Activated T-cell treated with anti-CD3 and anti-CD28 coated beads for 4 hours (primary cell): ENCODE results near the gene PPP4C.
"Not testable (repeated sequence)": the region's sequence is repeated elsewhere in the genome, so short reads cannot be mapped to it uniquely, and the experiment has no call there.

Experiments used
- DNase-seq: peaks from one replicate; pipeline ENCODE4 v3.0.0-alpha.2; 2020

Gene PPP4C

GRCh38 chr16:30075503-30076275 lies at the start of gene PPP4C:
TSS of gene PPP4C (plus strand) at chr16:30075994. CDS start at chr16:30076378, 384 bp downstream.
- DNase-seq: peak; percentile 80

GRCh38 chr16:30026449-30026848 lies 49.3 kb upstream of the PPP4C start:
- no peak for DNase-seq

GRCh38 chr16:30027588-30028437 lies 48.0 kb upstream of the PPP4C start:
- DNase-seq: no peak

- no peak for DNase-seq
Observed at GRCh38 chr16:30028438-30029076, 47.2 kb upstream of the PPP4C start.

GRCh38 chr16:30030011-30030685 lies 45.6 kb upstream of the PPP4C start:
- no peak for DNase-seq

- no peak for DNase-seq
Observed at GRCh38 chr16:30030841-30031413, 44.9 kb upstream of the PPP4C start, which contains the start of gene TLCD3B. TSS of gene TLCD3B (minus strand) at chr16:30031271. CDS start at chr16:30030527, 744 bp downstream.

- no peak for DNase-seq
Observed at GRCh38 chr16:30031477-30031918, 44.3 kb upstream of the PPP4C start.

- DNase-seq: peak; percentile 46
Observed at GRCh38 chr16:30032083-30032819, 43.5 kb upstream of the PPP4C start.

- no peak for DNase-seq
Observed at GRCh38 chr16:30033270-30033669, 42.5 kb upstream of the PPP4C start.

GRCh38 chr16:30040221-30040620 lies 35.6 kb upstream of the PPP4C start:
- no peak for DNase-seq

GRCh38 chr16:30040690-30041089 lies 35.1 kb upstream of the PPP4C start:
- not testable (repeated sequence) for DNase-seq

- DNase-seq: no peak
Observed at GRCh38 chr16:30041841-30042240, 34.0 kb upstream of the PPP4C start.

- DNase-seq: no peak
Observed at GRCh38 chr16:30046178-30046577, 29.6 kb upstream of the PPP4C start.

GRCh38 chr16:30046588-30046987 lies 29.2 kb upstream of the PPP4C start:
- no peak for DNase-seq

- no peak for DNase-seq
Observed at GRCh38 chr16:30049871-30050270, 25.9 kb upstream of the PPP4C start.

GRCh38 chr16:30051518-30051917 lies 24.3 kb upstream of the PPP4C start:
- DNase-seq: no peak

- peak; percentile 87 for DNase-seq
Observed at GRCh38 chr16:30052671-30053372, 23.0 kb upstream of the PPP4C start.

- no peak for DNase-seq
Observed at GRCh38 chr16:30053376-30054015, 22.3 kb upstream of the PPP4C start.

GRCh38 chr16:30054451-30054850 lies 21.3 kb upstream of the PPP4C start:
- no peak for DNase-seq

GRCh38 chr16:30054959-30055553 lies 20.7 kb upstream of the PPP4C start:
- no peak for DNase-seq
